ENCODE measurements around the gene F12.

Gene F12

DNA sequence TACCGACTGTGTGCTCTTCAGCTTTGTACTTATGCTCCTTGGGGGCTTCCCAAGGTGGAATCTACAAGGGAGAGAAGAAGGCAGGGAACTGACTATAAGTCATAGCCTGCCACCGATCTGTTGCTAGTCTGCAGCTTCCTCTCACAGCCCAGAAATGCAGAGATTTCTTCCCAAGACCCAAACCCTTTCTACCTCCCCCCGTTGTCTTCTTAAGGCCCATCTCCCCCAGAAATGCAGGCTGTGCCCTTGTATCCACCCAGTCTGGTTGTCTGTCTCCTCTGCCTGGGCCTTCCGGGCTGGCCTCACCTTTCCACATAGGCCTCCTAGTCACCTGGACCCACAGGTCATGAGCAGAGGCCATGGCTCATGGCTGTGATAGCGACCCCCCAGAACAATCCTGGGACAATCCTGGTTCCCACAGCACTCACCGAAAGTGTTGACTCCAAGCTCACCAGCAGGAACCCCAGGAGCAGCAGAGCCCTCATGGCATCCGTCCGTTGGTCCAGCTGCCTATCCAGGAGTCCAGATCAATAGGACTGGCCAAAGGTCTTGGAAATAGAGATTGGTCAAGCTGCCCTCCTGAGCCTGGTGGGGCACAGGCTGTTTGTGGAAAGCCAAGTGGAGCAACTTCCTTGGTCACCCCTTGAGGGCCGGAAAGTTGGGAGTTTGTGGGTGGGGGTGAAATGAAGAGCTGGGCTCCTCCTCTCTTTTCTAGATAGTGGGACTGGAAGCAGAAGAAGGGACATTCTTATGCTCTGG lies at the start of gene F12:
Gene F12, minus strand, starts transcription at position 522 of the 759 bp plus-strand sequence. Its CDS starts 37 bp downstream, at position 485.
- no peaks in the 10 kb centered on the region for H3K36me3 ChIP-seq
- H3K27ac ChIP-seq: no peak within 1 kb of the TSS
- no peak within 1 kb of the TSS for H3K4me3 ChIP-seq
- no peaks in the 10 kb centered on the region for H3K27me3 ChIP-seq
- H3K9ac ChIP-seq: no peak within 1 kb of the TSS
- TF ChIP-seq Cebpa-rat (IDR thresholded peaks at IDR 0.05): no peak
- H4K20me1 ChIP-seq: no peaks in the 10 kb centered on the region
- H3K9me3 ChIP-seq (replicated peaks in 1 of 11): no peaks in the 10 kb centered on the region
- H3K4me1 ChIP-seq: peaks cover 22 to 37% (median 32%) of the 10 kb centered on the region in 10 experiments
- no peak within 1 kb of the TSS for H3K4me2 ChIP-seq

DNA sequence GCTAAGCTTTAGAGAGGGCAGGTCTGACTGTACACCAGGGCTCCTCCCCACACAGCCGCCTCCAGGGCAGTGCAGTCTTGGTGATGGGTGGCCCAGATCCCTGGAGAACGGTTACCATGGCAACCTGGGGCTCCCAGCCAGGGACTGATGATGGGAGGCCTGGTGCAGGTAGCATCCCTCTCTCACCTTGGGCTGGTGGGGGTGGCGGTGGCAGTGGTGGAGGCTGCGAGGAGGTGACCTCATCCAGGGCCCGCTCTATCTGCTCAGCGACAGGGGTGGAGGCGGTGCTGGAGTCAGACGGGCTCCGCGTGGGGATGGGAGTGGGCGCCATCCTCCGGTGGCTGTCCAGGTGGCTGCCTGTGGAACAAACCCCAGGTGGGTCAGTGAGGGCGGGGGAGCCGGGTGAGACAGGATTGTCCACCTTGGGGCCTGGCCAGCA lies 49.6 kb upstream of the F12 start:
- Histone ChIP-seq H3K4me1 (peaks cover 34 to 87% (median 64%) of the 10 kb centered on the region in 10 experiments), H3K9ac (0 out of 22 replicates have a peak overlapping the region, but pooled peaks of 1 of the 11 experiments have one; percentile 11), H3K36me3 (peaks cover 17 to 64% (median 57%) of the 10 kb centered on the region in 11 experiments; a peak in 21 of 22 replicates), H3K9me3 (replicated peaks in 1 of 11) (no peaks in the 10 kb centered on the region), H3K27me3 (no peaks in the 10 kb centered on the region), H3K4me3 (no peak overlapping the region), H4K20me1 (peaks cover 5 to 88% (median 57%) of the 10 kb centered on the region in 11 experiments; a peak in 21 of 22 replicates), H3K4me2 (no peak overlapping the region), H3K27ac (peak overlapping the region in 1 of 11 experiments; percentile 9; a peak in 3 of 22 replicates)
- no peak for TF ChIP-seq Cebpa-rat (IDR thresholded peaks at IDR 0.05)

DNA sequence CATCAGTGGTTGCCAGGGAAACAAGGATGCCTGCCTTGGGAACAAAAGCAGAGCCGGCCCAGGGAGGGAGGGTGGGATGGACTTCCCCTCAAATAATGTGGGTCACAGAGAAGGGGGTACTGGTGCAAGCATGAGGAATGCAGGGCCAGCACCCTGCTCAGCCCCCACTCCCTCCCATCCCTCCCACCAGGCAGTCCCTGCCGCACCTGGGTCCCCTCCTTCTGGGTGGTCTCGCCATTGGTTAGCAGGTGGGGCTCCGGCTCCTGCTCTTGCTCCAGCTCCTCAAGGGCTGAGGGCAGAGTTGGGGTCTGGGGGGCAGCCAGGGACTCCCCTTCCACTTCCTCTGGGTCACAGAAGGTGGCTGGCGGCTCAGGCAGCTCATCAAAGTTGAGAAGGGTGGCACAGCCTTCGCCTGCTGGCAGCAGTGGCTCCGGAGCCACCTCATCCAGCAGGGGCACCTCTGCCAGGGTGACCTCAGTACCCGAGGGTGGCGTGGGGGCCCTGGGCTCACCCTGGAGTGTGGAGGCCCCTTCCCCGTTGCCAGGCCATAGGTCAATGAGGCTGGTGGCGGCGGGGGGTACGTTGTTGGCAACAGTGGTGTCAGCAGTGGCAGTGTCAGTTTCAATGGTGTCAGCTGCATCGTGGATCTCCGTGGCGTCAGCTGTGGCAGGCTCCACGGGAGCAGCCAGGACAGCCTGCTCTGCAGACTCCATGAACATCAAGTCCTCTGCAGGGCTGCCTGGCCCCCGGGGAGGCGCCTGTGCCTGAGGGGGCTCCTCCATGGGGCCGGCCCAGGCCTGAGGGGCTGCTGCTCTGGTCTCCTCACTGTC lies 48.7 kb upstream of the F12 start:
- Histone ChIP-seq H3K36me3 (peaks cover 17 to 56% (median 49%) of the 10 kb centered on the region in 11 experiments; a peak in 21 of 22 replicates), H3K27ac (peak overlapping the region in 2 of 11 experiments; percentile 46 to 62; a peak in 4 of 22 replicates), H3K4me2 (peak overlapping the region in 1 of 11 experiments; percentile 28; a peak in 1 of 22 replicates), H3K9ac (no peak overlapping the region), H3K27me3 (0 out of 22 replicates have a peak, but pooled peaks cover 0 to 8% (median 0%) of the 10 kb centered on the region in 11 experiments), H3K4me3 (no peak overlapping the region), H3K4me1 (peaks cover 38 to 87% (median 64%) of the 10 kb centered on the region in 10 experiments), H3K9me3 (replicated peaks in 1 of 11) (no peaks in the 10 kb centered on the region), H4K20me1 (peaks cover 5 to 88% (median 62%) of the 10 kb centered on the region in 11 experiments; a peak in 21 of 22 replicates)
- no peak for TF ChIP-seq Cebpa-rat (IDR thresholded peaks at IDR 0.05)

DNA sequence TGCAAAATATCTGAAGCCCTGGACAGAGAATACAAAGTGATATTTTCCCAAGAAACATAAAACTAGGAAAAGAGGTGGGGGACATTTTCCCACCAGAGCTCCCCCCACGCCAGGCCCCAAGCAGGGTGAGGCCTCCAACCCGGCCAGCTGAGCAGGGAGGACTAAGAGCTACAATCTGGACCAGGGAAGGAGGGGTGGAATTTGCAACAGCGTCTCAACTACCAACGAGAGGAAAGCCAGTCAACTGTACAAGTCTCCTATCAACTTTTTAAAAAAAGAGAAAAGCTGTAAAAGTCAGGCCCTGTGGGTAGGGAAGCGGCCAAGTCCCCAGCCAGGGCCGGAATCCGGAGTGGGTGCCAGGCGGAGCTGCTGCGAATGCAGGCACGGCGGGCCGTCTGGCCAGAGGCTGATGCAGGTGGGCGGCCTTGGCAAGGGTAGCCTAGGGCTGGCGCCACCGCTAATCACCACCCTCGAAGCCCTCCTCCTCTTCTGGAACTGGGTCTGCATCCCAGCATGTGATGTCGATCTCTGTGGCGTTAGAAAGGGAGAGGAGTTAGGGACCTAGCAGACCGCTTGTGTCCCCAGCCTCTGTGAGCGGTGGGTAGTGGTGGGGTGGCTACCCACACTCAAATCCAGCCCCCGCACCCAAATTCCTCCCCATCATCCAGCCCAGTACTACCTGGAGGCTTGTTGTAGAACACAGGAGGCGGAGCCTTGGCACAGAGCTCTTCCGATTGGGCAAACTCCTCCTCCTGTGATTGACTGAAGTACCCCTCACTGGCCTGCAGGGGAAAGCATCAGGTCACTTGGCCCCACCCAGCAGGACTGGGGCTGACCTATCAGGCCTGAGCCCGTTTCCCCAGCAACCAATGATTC lies 47.9 kb upstream of the F12 start:
- H3K9me3 ChIP-seq (replicated peaks in 1 of 11): no peaks in the 10 kb centered on the region
- 0 out of 22 replicates have a peak, but pooled peaks cover 0 to 9% (median 0%) of the 10 kb centered on the region in 11 experiments for H3K27me3 ChIP-seq
- peaks cover 30 to 87% (median 64%) of the 10 kb centered on the region in 10 experiments for H3K4me1 ChIP-seq
- peak overlapping the region; percentile 65 to 100 (median 71); a peak in 21 of 22 replicates for H3K4me2 ChIP-seq
- TF ChIP-seq Cebpa-rat (IDR thresholded peaks at IDR 0.05): no peak
- H3K27ac ChIP-seq: peak overlapping the region in 4 of 11 experiments; percentile 7 to 21 (median 12); a peak in 2 of 22 replicates
- H4K20me1 ChIP-seq: peaks cover 5 to 85% (median 64%) of the 10 kb centered on the region in 11 experiments; a peak in 21 of 22 replicates
- peak overlapping the region in 5 of 11 experiments; percentile 1 to 48 (median 42); a peak in 6 of 22 replicates for H3K9ac ChIP-seq
- H3K36me3 ChIP-seq: peaks cover 17 to 52% (median 49%) of the 10 kb centered on the region in 11 experiments; a peak in 21 of 22 replicates
- no peak overlapping the region; a peak in 1 of 20 replicates for H3K4me3 ChIP-seq

- Histone ChIP-seq H3K36me3 (peaks cover 17 to 48% (median 44%) of the 10 kb centered on the region in 11 experiments; a peak in 21 of 22 replicates), H3K27ac (peak overlapping the region in 2 of 11 experiments; percentile 7 to 21; a peak in 1 of 22 replicates), H4K20me1 (peaks cover 5 to 79% (median 62%) of the 10 kb centered on the region in 11 experiments; a peak in 21 of 22 replicates), H3K9ac (peak overlapping the region in 5 of 11 experiments; percentile 1 to 48 (median 42); a peak in 6 of 22 replicates), H3K4me3 (peak overlapping the region in 1 of 10 experiments; percentile 19; a peak in 2 of 20 replicates), H3K4me2 (peak overlapping the region; percentile 65 to 100 (median 71)), H3K27me3 (0 out of 22 replicates have a peak, but pooled peaks cover 0 to 9% (median 0%) of the 10 kb centered on the region in 11 experiments), H3K4me1 (peaks cover 24 to 87% (median 64%) of the 10 kb centered on the region in 10 experiments), H3K9me3 (replicated peaks in 1 of 11) (no peaks in the 10 kb centered on the region)
- no peak for TF ChIP-seq Cebpa-rat (IDR thresholded peaks at IDR 0.05)
Measured at GRCh38 chr5:177456591-177456964, 47.2 kb upstream of the F12 start.

DNA sequence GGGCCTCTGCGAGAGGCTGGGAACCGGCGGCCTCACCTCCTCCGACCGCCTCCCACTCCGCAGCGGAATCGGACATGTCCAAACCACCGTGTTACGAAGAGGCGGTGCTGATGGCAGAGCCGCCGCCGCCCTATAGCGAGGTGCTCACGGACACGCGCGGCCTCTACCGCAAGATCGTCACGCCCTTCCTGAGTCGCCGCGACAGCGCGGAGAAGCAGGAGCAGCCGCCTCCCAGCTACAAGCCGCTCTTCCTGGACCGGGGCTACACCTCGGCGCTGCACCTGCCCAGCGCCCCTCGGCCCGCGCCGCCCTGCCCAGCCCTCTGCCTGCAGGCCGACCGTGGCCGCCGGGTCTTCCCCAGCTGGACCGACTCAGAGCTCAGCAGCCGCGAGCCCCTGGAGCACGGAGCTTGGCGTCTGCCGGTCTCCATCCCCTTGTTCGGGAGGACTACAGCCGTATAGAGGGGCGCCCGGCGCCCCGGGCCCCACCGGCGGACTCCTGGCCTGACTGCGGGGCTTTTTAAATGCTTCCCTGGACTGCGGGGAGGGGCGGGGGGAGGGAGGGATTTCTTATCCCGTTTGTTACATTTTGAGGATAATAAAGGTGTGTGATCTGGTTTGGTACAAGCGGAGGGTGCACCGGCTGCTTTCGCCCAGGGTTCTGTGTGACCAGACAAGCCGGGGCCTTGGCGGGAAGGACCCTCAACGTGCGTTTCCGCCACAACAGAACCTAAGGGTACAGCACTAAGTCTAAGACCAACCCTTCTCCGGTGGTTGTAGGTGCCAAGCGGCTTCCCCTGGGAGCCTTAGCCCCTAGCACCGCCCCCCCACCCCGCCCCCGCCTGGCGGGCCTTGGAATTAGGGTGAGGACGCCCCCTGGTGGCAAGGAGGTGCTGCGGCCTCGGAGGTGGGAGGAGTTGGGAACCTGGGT lies 46.6 kb upstream of the F12 start:
- Histone ChIP-seq H4K20me1 (peaks cover 5 to 75% (median 62%) of the 10 kb centered on the region in 11 experiments; a peak in 21 of 22 replicates), H3K4me3 (peak overlapping the region; percentile 62 to 82 (median 68)), H3K27me3 (0 out of 22 replicates have a peak, but pooled peaks cover 0 to 9% (median 0%) of the 10 kb centered on the region in 11 experiments), H3K36me3 (peaks cover 17 to 42% (median 40%) of the 10 kb centered on the region in 11 experiments; a peak in 21 of 22 replicates), H3K9ac (peak overlapping the region; percentile 63 to 86 (median 75)), H3K4me1 (peaks cover 19 to 85% (median 60%) of the 10 kb centered on the region in 10 experiments), H3K9me3 (replicated peaks in 1 of 11) (no peaks in the 10 kb centered on the region), H3K27ac (peak overlapping the region in 9 of 11 experiments; percentile 63 to 87 (median 76); a peak in 17 of 22 replicates), H3K4me2 (peak overlapping the region; percentile 95 to 100 (median 99))
- no peak for TF ChIP-seq Cebpa-rat (IDR thresholded peaks at IDR 0.05)
